ENCODE results near the gene TMEFF1. TPM values are rescaled to one million over a fixed set of nuclear protein-coding genes. Genes with fewer than 3 reads are reported as not detected.

The TMEFF1 gene
- total and polyA plus RNA-seq, 12 donors, result 0.14 to 1.8 (median 0.24) TPM; not detected in 8

DNA sequence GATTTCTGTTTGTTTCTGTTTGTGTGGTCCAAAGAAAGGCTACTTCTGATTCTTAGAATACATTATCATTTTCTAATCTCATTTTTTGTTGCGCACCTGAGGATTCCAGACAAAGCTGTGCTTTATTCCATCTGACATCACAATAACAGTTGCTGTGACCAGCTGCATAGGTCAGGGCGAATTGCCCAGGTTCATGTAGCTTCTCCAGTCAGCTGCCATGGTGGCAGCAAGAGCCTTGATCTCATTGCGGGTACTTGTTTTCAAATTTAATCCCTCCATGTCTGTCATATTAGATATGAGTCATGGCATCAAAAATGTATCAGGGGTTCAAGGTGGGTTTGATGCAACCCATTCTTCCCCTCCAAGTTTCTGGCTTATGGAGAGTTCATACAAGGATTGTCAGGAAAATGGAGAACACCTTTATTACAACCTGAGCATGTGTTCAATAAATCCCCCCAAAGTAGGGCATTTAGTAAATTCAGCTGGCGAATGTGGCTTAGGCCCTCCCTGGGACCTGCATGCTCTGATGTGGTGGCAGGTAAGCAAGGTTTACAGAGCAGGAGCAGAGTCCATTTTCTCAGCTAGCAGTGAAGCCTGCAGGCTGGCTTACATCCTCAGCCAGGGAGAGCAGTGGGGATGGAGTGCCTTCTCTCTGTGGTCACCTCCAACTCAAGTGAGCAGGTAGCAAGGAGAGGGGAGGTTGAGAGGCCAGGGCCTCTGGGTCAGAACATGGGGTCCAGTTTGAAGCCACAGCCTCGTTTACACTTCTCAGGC lies 118.9 kb downstream of the TMEFF1 start:
- no peaks in the 10 kb centered on the region for H3K4me1 ChIP-seq (replicated peaks in 1 of 2)
- no peak overlapping the region for H3K4me3 ChIP-seq
- no peaks in the 10 kb centered on the region for H3K36me3 ChIP-seq (replicated peaks in 1 of 2)
- WGBS, 4 donors, result 84 to 92% (median 88%) methylated on average over 5 of the region's 5 CpGs
- TF ChIP-seq, protein P1, sequence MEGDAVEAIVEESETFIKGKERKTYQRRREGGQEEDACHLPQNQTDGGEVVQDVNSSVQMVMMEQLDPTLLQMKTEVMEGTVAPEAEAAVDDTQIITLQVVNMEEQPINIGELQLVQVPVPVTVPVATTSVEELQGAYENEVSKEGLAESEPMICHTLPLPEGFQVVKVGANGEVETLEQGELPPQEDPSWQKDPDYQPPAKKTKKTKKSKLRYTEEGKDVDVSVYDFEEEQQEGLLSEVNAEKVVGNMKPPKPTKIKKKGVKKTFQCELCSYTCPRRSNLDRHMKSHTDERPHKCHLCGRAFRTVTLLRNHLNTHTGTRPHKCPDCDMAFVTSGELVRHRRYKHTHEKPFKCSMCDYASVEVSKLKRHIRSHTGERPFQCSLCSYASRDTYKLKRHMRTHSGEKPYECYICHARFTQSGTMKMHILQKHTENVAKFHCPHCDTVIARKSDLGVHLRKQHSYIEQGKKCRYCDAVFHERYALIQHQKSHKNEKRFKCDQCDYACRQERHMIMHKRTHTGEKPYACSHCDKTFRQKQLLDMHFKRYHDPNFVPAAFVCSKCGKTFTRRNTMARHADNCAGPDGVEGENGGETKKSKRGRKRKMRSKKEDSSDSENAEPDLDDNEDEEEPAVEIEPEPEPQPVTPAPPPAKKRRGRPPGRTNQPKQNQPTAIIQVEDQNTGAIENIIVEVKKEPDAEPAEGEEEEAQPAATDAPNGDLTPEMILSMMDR (IDR thresholded peaks at IDR 0.05), result no peak
- TF ChIP-seq POLR2A (IDR thresholded peaks at IDR 0.05), result no peak
- no peaks in the 10 kb centered on the region for H3K9me3 ChIP-seq (replicated peaks in 1 of 3)
- no peaks in the 10 kb centered on the region for H3K27me3 ChIP-seq
- intact Hi-C loops (cut with DNase I), result loop anchor here (10.0 kb wide), 2 partner anchors 87 to 1417 kb away; no protein-coding TSS in a partner anchor
- DNase-seq, result no peak
- H3K27ac ChIP-seq, result no peak overlapping the region

DNA sequence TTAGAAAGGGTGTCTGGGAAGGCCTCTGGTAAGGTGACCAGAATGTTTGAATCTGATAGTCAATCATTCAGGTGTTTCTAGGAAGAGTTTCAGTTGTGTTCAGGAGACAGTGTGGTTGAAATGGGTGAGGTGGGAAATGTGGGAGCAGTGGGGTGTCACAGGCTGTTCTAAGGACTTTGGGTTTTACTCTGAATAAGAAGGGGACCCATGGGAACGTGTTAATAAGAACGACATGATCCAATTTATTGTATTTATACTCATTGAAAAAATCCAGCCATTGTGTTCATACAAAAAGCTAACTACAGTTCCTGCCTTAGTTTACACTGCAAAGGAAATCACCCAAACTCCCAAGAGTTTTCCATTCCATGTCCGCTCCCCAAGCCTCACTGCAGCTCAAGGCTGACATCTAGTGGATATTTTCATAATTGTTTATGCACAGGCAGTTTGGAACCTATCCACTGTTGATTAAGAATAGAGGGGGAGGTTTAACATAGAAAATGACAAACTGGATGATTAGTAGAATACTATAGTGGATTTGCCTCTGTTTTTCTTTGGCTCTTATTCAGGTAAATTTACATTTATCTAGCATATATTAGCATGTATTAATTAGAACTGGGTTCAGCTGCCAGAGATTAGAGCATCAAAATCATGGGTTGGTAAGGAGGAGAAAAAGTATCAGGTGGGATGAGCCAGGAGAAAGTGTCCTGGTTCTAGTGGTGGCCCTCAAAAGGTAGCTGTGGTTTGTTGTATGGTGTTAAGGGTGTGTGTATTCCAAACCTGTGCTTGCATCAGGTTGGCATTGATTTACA lies 122.6 kb downstream of the TMEFF1 start:
- WGBS, 4 donors, result 20 to 29% (median 24%) methylated on average over 3 of the region's 3 CpGs

DNA sequence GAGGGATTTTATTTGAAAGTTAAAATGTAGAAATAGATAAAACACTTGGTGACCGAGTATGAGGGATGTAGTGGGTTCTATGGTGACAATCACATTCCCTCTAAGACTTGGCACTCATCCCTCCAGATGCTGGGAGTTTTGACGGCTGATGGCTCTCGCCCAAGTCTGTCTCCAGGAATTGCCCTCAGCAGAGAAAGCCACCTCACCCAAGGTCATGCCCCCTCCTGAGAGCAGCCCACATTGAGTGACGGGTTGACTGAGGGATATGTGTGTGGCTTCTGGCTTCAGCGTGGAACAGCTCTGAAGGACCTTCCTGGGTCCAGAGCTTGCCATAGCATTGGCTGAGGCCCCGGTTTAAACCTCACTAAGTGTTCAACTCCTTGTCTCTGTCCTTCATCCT lies 124.3 kb downstream of the TMEFF1 start:
- H3K4me1 ChIP-seq (replicated peaks in 1 of 2), result peaks cover 2 to 5% of the 10 kb centered on the region in 2 donors
- intact Hi-C loops (cut with DNase I), result loop anchor here (10.0 kb wide), 2 partner anchors 92 to 1422 kb away; no protein-coding TSS in a partner anchor
- H3K9me3 ChIP-seq (replicated peaks in 1 of 3), result no peaks in the 10 kb centered on the region
- DNase-seq, result no peak
- 27 to 44% (median 35%) methylated on average over 6 of the region's 6 CpGs for WGBS, 4 donors
- no peak overlapping the region for H3K4me3 ChIP-seq
- no peak overlapping the region for H3K27ac ChIP-seq
- TF ChIP-seq, protein P1 (IDR thresholded peaks at IDR 0.05), result no peak
- TF ChIP-seq POLR2A (IDR thresholded peaks at IDR 0.05), result no peak
- H3K27me3 ChIP-seq, result no peaks in the 10 kb centered on the region
- no peaks in the 10 kb centered on the region for H3K36me3 ChIP-seq (replicated peaks in 1 of 2)

More for the DNA sequence above, 122.6 kb downstream of the TMEFF1 start:
- Histone ChIP-seq H3K27ac (no peak overlapping the region), H3K9me3 (replicated peaks in 1 of 3) (no peaks in the 10 kb centered on the region), H3K4me3 (no peak overlapping the region), H3K27me3 (no peaks in the 10 kb centered on the region), H3K36me3 (replicated peaks in 1 of 2) (no peaks in the 10 kb centered on the region), H3K4me1 (replicated peaks in 1 of 2) (peaks cover 2 to 5% of the 10 kb centered on the region in 2 donors)
- TF ChIP-seq POLR2A (IDR thresholded peaks at IDR 0.05), result no peak
- TF ChIP-seq, protein P1 (IDR thresholded peaks at IDR 0.05), result peak; percentile 83 to 94 (median 89)
- peak in 6 of 7 donors; percentile 25 to 66 (median 52) for DNase-seq
- intact Hi-C loops (cut with DNase I), result loop anchor here (10.0 kb wide), 2 partner anchors 91 to 1421 kb away; no protein-coding TSS in a partner anchor

DNA sequence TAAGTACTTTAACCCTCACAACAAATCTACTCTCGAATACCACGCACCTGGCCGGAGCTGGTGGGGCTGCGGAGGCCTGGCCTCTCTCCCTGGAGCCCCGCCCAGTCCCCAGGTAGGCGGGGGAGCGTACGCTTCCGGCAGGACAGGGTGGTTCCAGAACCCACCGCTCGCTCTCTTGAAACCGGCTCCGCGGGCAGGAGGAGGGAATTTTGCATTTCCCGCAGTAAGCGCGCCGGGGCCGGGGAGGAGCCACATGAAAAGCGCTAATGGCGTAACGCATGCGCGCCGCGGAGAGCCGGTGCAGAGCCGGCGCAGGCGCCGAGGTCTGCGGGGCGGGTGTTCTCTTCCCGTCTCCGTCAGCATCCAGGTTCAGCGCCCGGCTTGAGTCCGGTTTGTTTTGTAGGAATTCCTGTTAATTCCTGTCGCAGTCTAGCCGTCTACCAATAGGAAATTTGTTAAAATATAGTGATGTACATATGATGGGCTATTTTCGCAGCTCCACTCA lies 125.7 kb downstream of the TMEFF1 start:
- WGBS, 4 donors, result 1 to 4% (median 2%) methylated on average over 11 to 41 of the region's 41 CpGs
- peaks cover 2 to 5% of the 10 kb centered on the region in 2 donors for H3K4me1 ChIP-seq (replicated peaks in 1 of 2)
- no peak overlapping the region for H3K27ac ChIP-seq
- TF ChIP-seq, protein P1 (IDR thresholded peaks at IDR 0.05), result no peak
- TF ChIP-seq POLR2A (IDR thresholded peaks at IDR 0.05), result no peak
- peak; percentile 77 to 85 (median 80) for DNase-seq
- H3K36me3 ChIP-seq (replicated peaks in 1 of 2), result no peaks in the 10 kb centered on the region
- peak overlapping the region in 1 of 4 donors; percentile 63 for H3K4me3 ChIP-seq
- H3K27me3 ChIP-seq, result no peaks in the 10 kb centered on the region
- intact Hi-C loops (cut with DNase I), result loop anchor here (10.0 kb wide), 2 partner anchors 94 to 1424 kb away; no protein-coding TSS in a partner anchor
- H3K9me3 ChIP-seq (replicated peaks in 1 of 3), result no peaks in the 10 kb centered on the region
